NCI-H128 (cell line): Measurements from ENCODE around the gene SLC22A3.

Source experiments
- DNase-seq: peaks from one replicate; lab custom pipeline; 2025; ENCODE audit not compliant: unreplicated experiment; lab: John Stamatoyannopoulos, UW

SLC22A3 gene

DNA sequence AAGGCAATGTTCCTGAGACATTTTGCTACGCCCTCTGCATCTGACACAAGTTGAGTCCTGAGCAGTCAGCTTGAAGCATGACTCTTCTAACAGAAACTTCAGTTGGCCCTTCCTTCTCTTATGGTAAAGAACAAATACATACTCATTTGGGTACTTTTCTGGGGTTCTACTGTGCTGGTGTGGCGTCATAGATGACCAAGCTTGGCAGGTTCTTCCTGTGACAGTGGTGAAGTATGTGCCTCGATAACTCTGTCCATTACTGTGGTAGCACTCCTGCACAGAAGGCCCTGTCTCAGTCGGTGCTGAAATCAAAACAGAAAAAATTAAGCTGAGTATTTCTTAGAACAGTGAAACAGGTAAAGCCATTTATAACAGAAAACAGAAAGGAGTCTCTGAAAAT is 152.5 kb downstream of the SLC22A3 start:
- DNase-seq, result no peak
